Measurements from ENCODE around the gene FAM204A. TPM values are rescaled to one million over a fixed set of nuclear protein-coding genes. Genes with fewer than 3 reads are reported as not detected.

FAM204A gene
- total RNA-seq, 1 donor, result 53.6 TPM

DNA sequence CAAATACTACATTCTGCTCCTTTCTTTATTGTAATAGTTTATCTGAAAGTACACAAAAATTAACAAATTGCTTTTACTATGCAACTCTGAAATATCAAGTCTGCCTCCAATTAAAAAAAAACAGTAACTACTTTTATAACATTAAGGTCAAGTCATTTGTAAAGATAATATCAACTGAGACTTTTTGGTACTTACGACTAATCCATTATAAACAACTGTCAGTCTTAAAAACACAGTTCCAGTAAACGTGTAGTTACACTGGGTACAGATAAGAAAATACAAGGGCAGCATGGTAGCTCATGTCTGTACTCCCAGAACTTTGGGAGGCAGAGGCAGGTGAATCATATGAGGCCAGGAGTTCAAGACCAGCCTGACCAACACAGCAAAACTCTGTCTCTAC is 32.2 kb downstream of the FAM204A start:
- Histone ChIP-seq H3K4me1 (ENCODE audit: insufficient read depth, low read length) (no peaks in the 10 kb centered on the region), H3K27me3 (ENCODE audit: insufficient read depth, low read length) (no peaks in the 10 kb centered on the region), H3K9me3 (ENCODE audit: low read depth, low read length) (no peaks in the 10 kb centered on the region), H3K4me3 (ENCODE audit: low read length) (no peak overlapping the region)

DNA sequence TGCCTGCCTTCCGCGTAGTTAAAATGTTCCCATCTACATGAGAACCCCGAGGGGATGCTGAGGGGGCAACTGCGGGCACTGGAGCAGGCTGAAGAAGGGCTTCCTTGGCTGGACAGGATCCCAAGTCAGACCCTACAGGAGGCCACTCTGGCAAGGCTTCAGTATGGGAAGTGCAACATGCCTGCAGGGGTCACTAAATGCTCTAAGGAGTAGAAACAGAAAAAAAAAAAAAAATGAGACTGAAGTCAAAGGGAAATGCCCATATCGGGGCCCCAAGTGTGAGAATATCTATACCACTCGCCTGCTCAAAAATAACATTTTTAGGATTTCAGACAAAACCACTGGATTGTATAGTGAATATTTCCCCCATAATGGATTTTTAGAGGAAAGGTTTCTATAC is 33.5 kb downstream of the FAM204A start:
- Histone ChIP-seq H3K27me3 (ENCODE audit: insufficient read depth, low read length) (no peaks in the 10 kb centered on the region), H3K4me1 (ENCODE audit: insufficient read depth, low read length) (no peaks in the 10 kb centered on the region), H3K4me3 (ENCODE audit: low read length) (no peak overlapping the region), H3K9me3 (ENCODE audit: low read depth, low read length) (no peaks in the 10 kb centered on the region)

GRCh38 chr10:118307859-118308258 is 34.3 kb downstream of the FAM204A start:
- Histone ChIP-seq H3K9me3 (ENCODE audit: low read depth, low read length) (no peaks in the 10 kb centered on the region), H3K4me1 (ENCODE audit: insufficient read depth, low read length) (no peaks in the 10 kb centered on the region), H3K27me3 (ENCODE audit: insufficient read depth, low read length) (no peaks in the 10 kb centered on the region), H3K4me3 (ENCODE audit: low read length) (no peak overlapping the region)

- H3K27me3 ChIP-seq (ENCODE audit: insufficient read depth, low read length), result no peaks in the 10 kb centered on the region
- no peaks in the 10 kb centered on the region for H3K9me3 ChIP-seq (ENCODE audit: low read depth, low read length)
- no peaks in the 10 kb centered on the region for H3K4me1 ChIP-seq (ENCODE audit: insufficient read depth, low read length)
- no peak overlapping the region for H3K4me3 ChIP-seq (ENCODE audit: low read length)
Observed at GRCh38 chr10:118307220-118307619, 34.9 kb downstream of the FAM204A start.

DNA sequence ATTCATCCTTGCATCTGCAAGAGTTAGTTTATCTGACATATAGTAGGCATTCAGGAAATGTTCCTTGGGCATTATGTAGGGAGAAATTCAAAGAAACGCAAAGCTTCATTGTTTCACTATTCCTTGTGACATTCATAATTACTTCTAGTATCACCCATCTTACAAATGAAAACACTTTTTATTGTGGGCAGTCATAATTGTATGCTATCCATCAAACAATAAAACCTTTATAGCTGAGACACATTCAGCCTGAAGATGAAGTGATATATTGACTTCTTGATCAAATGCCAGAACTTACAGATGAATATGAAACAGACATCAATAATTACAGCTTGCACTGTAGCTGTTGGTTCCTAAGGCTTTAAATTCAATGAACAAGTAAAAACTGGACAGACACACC is 36.4 kb downstream of the FAM204A start:
- no peak overlapping the region for H3K4me3 ChIP-seq (ENCODE audit: low read length)
- H3K4me1 ChIP-seq (ENCODE audit: insufficient read depth, low read length), result no peaks in the 10 kb centered on the region
- H3K9me3 ChIP-seq (ENCODE audit: low read depth, low read length), result no peaks in the 10 kb centered on the region
- H3K27me3 ChIP-seq (ENCODE audit: insufficient read depth, low read length), result no peaks in the 10 kb centered on the region

DNA sequence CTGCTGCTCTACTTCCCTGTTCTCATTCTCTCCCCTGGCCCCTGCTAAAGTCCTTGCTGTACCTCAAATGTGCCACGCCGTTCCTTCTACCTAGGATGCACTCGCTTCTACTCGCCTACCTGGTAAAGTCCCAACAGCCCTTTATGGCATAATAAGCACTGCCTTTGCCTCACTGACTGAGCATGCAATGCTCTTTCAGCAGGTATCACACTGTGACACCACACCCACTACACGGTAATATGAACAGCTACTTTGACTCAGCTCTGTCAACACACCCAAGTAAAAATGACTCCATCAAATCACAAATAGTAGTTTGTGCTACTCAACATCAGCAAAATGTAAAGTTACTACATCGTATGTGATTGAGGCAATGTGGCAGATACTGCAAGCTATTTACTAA is 37.6 kb downstream of the FAM204A start:
- Histone ChIP-seq H3K4me1 (ENCODE audit: insufficient read depth, low read length) (no peaks in the 10 kb centered on the region), H3K4me3 (ENCODE audit: low read length) (no peak overlapping the region), H3K27me3 (ENCODE audit: insufficient read depth, low read length) (no peaks in the 10 kb centered on the region), H3K9me3 (ENCODE audit: low read depth, low read length) (no peaks in the 10 kb centered on the region)

GRCh38 chr10:118301211-118301610 is 40.9 kb downstream of the FAM204A start:
- Histone ChIP-seq H3K4me3 (ENCODE audit: low read length) (no peak overlapping the region), H3K4me1 (ENCODE audit: insufficient read depth, low read length) (no peaks in the 10 kb centered on the region), H3K27me3 (ENCODE audit: insufficient read depth, low read length) (no peaks in the 10 kb centered on the region), H3K9me3 (ENCODE audit: low read depth, low read length) (no peaks in the 10 kb centered on the region)

- no peak overlapping the region for H3K4me3 ChIP-seq (ENCODE audit: low read length)
- H3K27me3 ChIP-seq (ENCODE audit: insufficient read depth, low read length), result no peaks in the 10 kb centered on the region
- H3K4me1 ChIP-seq (ENCODE audit: insufficient read depth, low read length), result no peaks in the 10 kb centered on the region
- no peaks in the 10 kb centered on the region for H3K9me3 ChIP-seq (ENCODE audit: low read depth, low read length)
Observed at GRCh38 chr10:118300320-118300719, 41.8 kb downstream of the FAM204A start.

DNA sequence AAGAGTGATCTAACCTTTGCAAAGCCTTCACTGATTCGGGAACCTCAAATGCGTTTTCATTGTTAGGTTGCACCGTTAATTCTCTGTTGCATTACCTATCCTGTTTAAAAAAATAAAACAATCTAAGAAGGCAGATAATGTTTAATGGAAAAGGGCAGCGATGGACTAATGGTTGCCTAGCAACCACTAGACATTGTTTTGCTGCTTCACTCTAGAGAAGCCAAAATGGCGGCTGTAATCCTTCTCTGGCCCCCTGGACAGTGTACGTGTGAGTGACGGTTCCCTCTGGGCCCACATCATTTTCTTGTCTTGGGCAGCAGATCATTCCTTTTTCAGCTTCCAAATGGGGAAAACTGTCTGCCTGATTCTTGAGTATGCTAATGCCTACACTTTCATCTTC is 43.3 kb downstream of the FAM204A start:
- no peaks in the 10 kb centered on the region for H3K27me3 ChIP-seq (ENCODE audit: insufficient read depth, low read length)
- H3K4me1 ChIP-seq (ENCODE audit: insufficient read depth, low read length), result no peaks in the 10 kb centered on the region
- H3K9me3 ChIP-seq (ENCODE audit: low read depth, low read length), result no peaks in the 10 kb centered on the region
- H3K4me3 ChIP-seq (ENCODE audit: low read length), result no peak overlapping the region

DNA sequence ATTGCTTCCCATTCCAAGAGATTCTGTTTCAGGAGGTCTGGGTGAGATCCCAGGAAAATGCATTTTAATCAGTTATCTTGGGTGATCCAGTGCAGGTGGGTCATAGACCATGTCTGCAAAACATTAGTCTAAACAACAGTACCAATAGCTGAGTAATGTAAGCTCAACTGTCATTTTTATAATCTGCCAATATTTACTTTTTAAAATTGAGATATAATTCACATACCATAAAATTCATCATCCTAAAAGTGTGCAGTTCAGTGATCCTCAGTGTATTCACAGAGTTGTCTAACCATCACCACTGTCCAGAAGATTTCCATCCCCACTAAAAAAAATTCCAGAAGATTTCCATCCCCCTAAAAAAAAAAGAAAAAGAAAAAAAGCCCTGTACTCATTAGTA is 51.0 kb downstream of the FAM204A start:
- no peaks in the 10 kb centered on the region for H3K4me1 ChIP-seq (ENCODE audit: insufficient read depth, low read length)
- H3K9me3 ChIP-seq (ENCODE audit: low read depth, low read length), result no peaks in the 10 kb centered on the region
- H3K4me3 ChIP-seq (ENCODE audit: low read length), result no peak overlapping the region
- H3K27me3 ChIP-seq (ENCODE audit: insufficient read depth, low read length), result peaks cover 18% of the 10 kb centered on the region

- Histone ChIP-seq H3K4me3 (ENCODE audit: low read length) (no peak overlapping the region), H3K27me3 (ENCODE audit: insufficient read depth, low read length) (peaks cover 23% of the 10 kb centered on the region), H3K9me3 (ENCODE audit: low read depth, low read length) (no peaks in the 10 kb centered on the region), H3K4me1 (ENCODE audit: insufficient read depth, low read length) (no peaks in the 10 kb centered on the region)
Observed at GRCh38 chr10:118290471-118290995, 51.6 kb downstream of the FAM204A start.

GRCh38 chr10:118287076-118287806 is 54.9 kb downstream of the FAM204A start:
- peaks cover 15% of the 10 kb centered on the region for H3K27me3 ChIP-seq (ENCODE audit: insufficient read depth, low read length)
- no peaks in the 10 kb centered on the region for H3K9me3 ChIP-seq (ENCODE audit: low read depth, low read length)
- no peaks in the 10 kb centered on the region for H3K4me1 ChIP-seq (ENCODE audit: insufficient read depth, low read length)
- H3K4me3 ChIP-seq (ENCODE audit: low read length), result no peak overlapping the region

- Histone ChIP-seq H3K27me3 (ENCODE audit: insufficient read depth, low read length) (peaks cover 12% of the 10 kb centered on the region), H3K4me1 (ENCODE audit: insufficient read depth, low read length) (no peaks in the 10 kb centered on the region), H3K4me3 (ENCODE audit: low read length) (no peak overlapping the region)
Observed at GRCh38 chr10:118286051-118286838, 55.9 kb downstream of the FAM204A start.

DNA sequence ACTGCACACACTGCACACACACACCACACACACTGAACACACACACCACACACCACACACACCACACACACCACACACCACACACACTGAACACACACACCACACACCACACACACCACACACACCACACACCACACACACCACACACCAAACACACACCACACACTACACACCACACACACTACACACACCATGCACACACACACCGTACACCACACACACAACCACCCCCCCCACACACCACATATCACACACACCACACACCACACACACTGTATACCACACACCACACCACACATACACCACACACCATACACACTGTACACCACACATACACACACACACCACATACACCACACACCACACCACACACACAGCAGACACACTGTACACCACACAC is 59.5 kb downstream of the FAM204A start:
- Histone ChIP-seq H3K4me1 (ENCODE audit: insufficient read depth, low read length) (no peaks in the 10 kb centered on the region), H3K27me3 (ENCODE audit: insufficient read depth, low read length) (peaks cover 5% of the 10 kb centered on the region), H3K4me3 (ENCODE audit: low read length) (no peak overlapping the region), H3K9me3 (ENCODE audit: low read depth, low read length) (peaks cover 3% of the 10 kb centered on the region)

More at GRCh38 chr10:118286051-118286838, 55.9 kb downstream of the FAM204A start:
- no peaks in the 10 kb centered on the region for H3K9me3 ChIP-seq (ENCODE audit: low read depth, low read length)

- Histone ChIP-seq H3K27me3 (ENCODE audit: insufficient read depth, low read length) (no peaks in the 10 kb centered on the region), H3K4me3 (ENCODE audit: low read length) (no peak overlapping the region), H3K9me3 (ENCODE audit: low read depth, low read length) (peaks cover 4% of the 10 kb centered on the region), H3K4me1 (ENCODE audit: insufficient read depth, low read length) (no peaks in the 10 kb centered on the region)
Observed at GRCh38 chr10:118278649-118279048, 63.5 kb downstream of the FAM204A start.

Measured in mononuclear cell (primary cell).